HEK293T (cell line): Measurements from ENCODE around the gene SLC4A11.

Source experiments
- CTCF ChIA-PET: fragments of 350-600 bp; formaldehyde crosslinking; extraction: SDS; loops from one replicate; lab custom pipeline; 2021; ENCODE audit warnings: antibody characterized with exemption, inconsistent platforms; lab: Yijun Ruan, JAX
- POLR2A ChIA-PET: fragments of 350-600 bp; formaldehyde crosslinking; extraction: SDS; loops from one replicate; lab custom pipeline; 2020; ENCODE audit warnings: antibody characterized with exemption, inconsistent platforms; lab: Yijun Ruan, JAX
- DNase-seq: peaks from one replicate; pipeline ENCODE4 v3.0.0; 2012; ENCODE audit warnings: mixed read lengths; ENCODE audit errors: extremely low spot score
- ARNT ChIP-seq: fragments of 450-650 bp; IDR thresholded peaks from 2 replicates; pipeline ENCODE4 v1.6.1; 2017; ENCODE audit warnings: mild to moderate bottlenecking
- BHLHE40 ChIP-seq: fragments of 450-650 bp; IDR thresholded peaks from 2 replicates; pipeline ENCODE4 v1.6.1; 2016; ENCODE audit warnings: mild to moderate bottlenecking, moderate library complexity, borderline replicate concordance
- CTBP1 ChIP-seq: fragments of 450-650 bp; IDR thresholded peaks from 2 replicates; pipeline ENCODE4 v1.6.1; 2016; ENCODE audit warnings: borderline replicate concordance
- ELF4 ChIP-seq: fragments of 450-650 bp; IDR thresholded peaks from 2 replicates; pipeline ENCODE4 v1.6.1; 2017; ENCODE audit warnings: antibody characterized with exemption
- FOXA1 ChIP-seq: fragments of 450-650 bp; IDR thresholded peaks from 2 replicates; pipeline ENCODE4 v1.6.1; 2016; ENCODE audit warnings: mild to moderate bottlenecking
- FOXK2 ChIP-seq: fragments of 450-650 bp; IDR thresholded peaks from 2 replicates; pipeline ENCODE4 v1.6.1; 2016; ENCODE audit warnings: mild to moderate bottlenecking
- FOXM1 ChIP-seq: fragments of 450-650 bp; IDR thresholded peaks from 2 replicates; pipeline ENCODE4 v1.6.1; 2017; ENCODE audit warnings: mild to moderate bottlenecking, borderline replicate concordance
- HDGF ChIP-seq: fragments of 450-650 bp; IDR thresholded peaks from 2 replicates; pipeline ENCODE4 v1.6.1; 2017; ENCODE audit warnings: antibody characterized with exemption, borderline replicate concordance
- L3MBTL2 ChIP-seq: fragments of 450-650 bp; conservative IDR thresholded peaks from 2 replicates; pipeline ENCODE4 v1.6.1; 2016; ENCODE audit warnings: mild to moderate bottlenecking
- LEF1 ChIP-seq: fragments of 450-650 bp; IDR thresholded peaks from 2 replicates; pipeline ENCODE4 v1.6.1; 2017; ENCODE audit warnings: mild to moderate bottlenecking, borderline replicate concordance
- NFRKB ChIP-seq: fragments of 450-650 bp; IDR thresholded peaks from 2 replicates; pipeline ENCODE4 v1.6.1; 2016; ENCODE audit warnings: mild to moderate bottlenecking, moderate library complexity
- PKNOX1 ChIP-seq: fragments of 450-650 bp; IDR thresholded peaks from 2 replicates; pipeline ENCODE4 v1.6.1; 2016
- SP1 ChIP-seq: fragments of 450-650 bp; IDR thresholded peaks from 2 replicates; pipeline ENCODE4 v1.6.1; 2017
- SUZ12 ChIP-seq: fragments of 450-650 bp; IDR thresholded peaks from 2 replicates; pipeline ENCODE4 v1.6.1; 2016; ENCODE audit warnings: mild to moderate bottlenecking
- TARDBP ChIP-seq: fragments of 450-650 bp; IDR thresholded peaks from 2 replicates; pipeline ENCODE4 v1.6.1; 2016
- ZNF384 ChIP-seq: fragments of 450-650 bp; IDR thresholded peaks from 2 replicates; pipeline ENCODE4 v1.6.1; 2016

The SLC4A11 gene

GRCh38 chr20:3239026-3239866 lies at the start of gene SLC4A11:
Gene SLC4A11, minus strand, starts transcription at chr20:3239190. Its CDS starts 53 bp downstream, at chr20:3239137.
- TF ChIP-seq FOXM1 (peak; percentile 90), LEF1 (0 out of 2 replicates have a peak, but pooled peaks have one; percentile 27), PKNOX1 (no peak), FOXA1 (no peak)
- ChIA-PET CTCF (interaction anchor here (1.2 kb wide), 1 partner anchor 12 kb away, joined by 4 read pairs; no protein-coding TSS in a partner anchor), POLR2A (interaction anchor here (0.6 to 1.1 kb wide), 6 partner anchors 9 to 169 kb away, joined by 3 to 5 read pairs (median 3); no protein-coding TSS in a partner anchor)
- peak; percentile 79 for DNase-seq

- DNase-seq, result no peak
- POLR2A ChIA-PET, result no interaction called here
- no peak for TF ChIP-seq BHLHE40
- no peak for TF ChIP-seq TARDBP
- TF ChIP-seq FOXK2, result no peak
- no peak for TF ChIP-seq ZNF384
- no peak for TF ChIP-seq ARNT
- TF ChIP-seq FOXA1, result no peak
- TF ChIP-seq L3MBTL2, result no peak
- TF ChIP-seq PKNOX1, result no peak
- no peak for TF ChIP-seq HDGF
- TF ChIP-seq LEF1, result no peak
- TF ChIP-seq CTBP1, result no peak
- TF ChIP-seq ELF4, result no peak
- CTCF ChIA-PET, result no interaction called here
Measured at GRCh38 chr20:3283222-3283820, 44.3 kb upstream of the SLC4A11 start.

- ChIA-PET CTCF (interaction anchor here (0.5 to 0.6 kb wide), 2 partner anchors 37 to 64 kb away, joined by 3 read pairs; no protein-coding TSS in a partner anchor), POLR2A (no interaction called here)
- TF ChIP-seq BHLHE40 (no peak), L3MBTL2 (no peak), FOXK2 (no peak), SP1 (no peak), ZNF384 (no peak), FOXA1 (no peak)
- DNase-seq, result no peak
Measured at GRCh38 chr20:3282271-3283221, 43.6 kb upstream of the SLC4A11 start.

- no peak for TF ChIP-seq ZNF384
- TF ChIP-seq CTBP1, result no peak
- TF ChIP-seq ELF4, result no peak
- no peak for TF ChIP-seq SUZ12
- no peak for TF ChIP-seq FOXM1
- no peak for TF ChIP-seq FOXK2
- TF ChIP-seq FOXA1, result no peak
- TF ChIP-seq BHLHE40, result no peak
- no peak for TF ChIP-seq NFRKB
- no peak for TF ChIP-seq L3MBTL2
- TF ChIP-seq ARNT, result no peak
- no peak for TF ChIP-seq PKNOX1
- no peak for TF ChIP-seq TARDBP
- TF ChIP-seq HDGF, result no peak
- TF ChIP-seq LEF1, result no peak
- no peak for TF ChIP-seq SP1
- ChIA-PET CTCF (no interaction called here), POLR2A (no interaction called here)
- no peak for DNase-seq
Measured at GRCh38 chr20:3281437-3281836, 42.4 kb upstream of the SLC4A11 start.

GRCh38 chr20:3279761-3280160 lies 40.8 kb upstream of the SLC4A11 start:
- CTCF ChIA-PET, result interaction anchor here (0.6 kb wide), 1 partner anchor 15 kb away, joined by 5 read pairs; no protein-coding TSS in a partner anchor
- POLR2A ChIA-PET, result no interaction called here
- DNase-seq, result no peak
- no peak for TF ChIP-seq ELF4
- no peak for TF ChIP-seq SUZ12
- no peak for TF ChIP-seq PKNOX1
- no peak for TF ChIP-seq NFRKB
- no peak for TF ChIP-seq FOXK2
- TF ChIP-seq L3MBTL2, result no peak
- TF ChIP-seq ZNF384, result no peak
- no peak for TF ChIP-seq CTBP1
- TF ChIP-seq SP1, result no peak
- no peak for TF ChIP-seq ARNT
- TF ChIP-seq TARDBP, result no peak
- TF ChIP-seq HDGF, result no peak
- TF ChIP-seq BHLHE40, result no peak
- no peak for TF ChIP-seq FOXM1
- TF ChIP-seq FOXA1, result no peak
- no peak for TF ChIP-seq LEF1
